Naive thymus-derived CD4-positive, alpha-beta T cell (primary cell): ENCODE results near the gene FARP2. TPM values are rescaled to one million over a fixed set of nuclear protein-coding genes. Genes with fewer than 3 reads are reported as not detected.
"Not testable (repeated sequence)": the region's sequence is repeated elsewhere in the genome, so short reads cannot be mapped to it uniquely, and the experiment has no call there.

ENCODE experiments used
- ATAC-seq: fragments of 150-1000 bp; cut with Tn5 transposase; 2 replicates; pipeline ENCODE4 v1.10.0; 2021; ENCODE audit warnings: mild to moderate bottlenecking, moderate library complexity
- CTCF ChIA-PET: fragments of 350-600 bp; sonication (Branson Sonifier 250); formaldehyde crosslinking; loops from one replicate; lab custom pipeline; 2021; ENCODE audit warnings: antibody characterized with exemption; lab: Charles Lee
- POLR2A ChIA-PET: fragments of 350-600 bp; sonication (Branson Sonifier 250); formaldehyde crosslinking; loops from one replicate; lab custom pipeline; 2021; ENCODE audit warnings: antibody characterized with exemption, inconsistent platforms; lab: Charles Lee
- DNase-seq, 9 donors: peaks; one replicate each; pipeline versions ENCODE4 v3.0.0 to v3.0.0-alpha.2; 2020 to 2022; ENCODE audit warnings: mixed read lengths in 1 of 9
- H3K27ac ChIP-seq: one replicate; pipeline ENCODE4 v1.7.0; 2013; ENCODE audit warnings: mild to moderate bottlenecking, low read depth, low read length, moderate library complexity
- H3K27me3 ChIP-seq, 2 donors: one replicate each; pipeline ENCODE4 v1.7.0; 2013; ENCODE audit warnings: low read length in 2 of 2, mild to moderate bottlenecking in 2 of 2, moderate library complexity in 2 of 2; ENCODE audit not compliant: control insufficient read depth in 2 of 2, insufficient read depth in 2 of 2
- H3K36me3 ChIP-seq, 3 experiments: 1 replicate in 2 of 3; 2 replicates in 1 of 3; pipeline ENCODE4 v1.7.0; 2013; ENCODE audit warnings: low read length in 3 of 3, mild to moderate bottlenecking in 3 of 3, moderate library complexity in 1 of 3; ENCODE audit not compliant: insufficient read depth in 3 of 3, control insufficient read depth in 2 of 3
- H3K4me1 ChIP-seq, 2 donors: one replicate each; pipeline ENCODE4 v1.7.0; 2013; ENCODE audit warnings: low read length in 2 of 2, mild to moderate bottlenecking in 2 of 2, moderate library complexity in 1 of 2; ENCODE audit not compliant: control insufficient read depth in 2 of 2, insufficient read depth in 2 of 2
- H3K4me3 ChIP-seq: 2 replicates; pipeline ENCODE4 v1.7.0; 2013; ENCODE audit warnings: mild to moderate bottlenecking, low read length
- H3K9me3 ChIP-seq, 3 experiments: 1 replicate in 2 of 3; 2 replicates in 1 of 3; pipeline ENCODE4 v1.7.0; 2013; ENCODE audit warnings: low read length in 3 of 3; ENCODE audit not compliant: control insufficient read depth in 2 of 3
- H3K27ac Mint-ChIP-seq, 9 donors: one replicate each; pipeline ENCODE4 v1.8.0; 2020 to 2022; ENCODE audit warnings: mixed read lengths in 9 of 9, mild to moderate bottlenecking in 8 of 9, moderate library complexity in 5 of 9, inconsistent platforms in 2 of 9
- H3K27me3 Mint-ChIP-seq, 5 donors: one replicate each; pipeline ENCODE4 v1.8.0; 2021 to 2022; ENCODE audit warnings: mixed read lengths in 5 of 5, mild to moderate bottlenecking in 1 of 5
- H3K36me3 Mint-ChIP-seq, 5 donors: one replicate each; pipeline ENCODE4 v1.8.0; 2020 to 2022; ENCODE audit warnings: mixed read lengths in 5 of 5, mild to moderate bottlenecking in 3 of 5, inconsistent platforms in 1 of 5
- H3K4me1 Mint-ChIP-seq, 7 donors: one replicate each; pipeline ENCODE4 v1.8.0; 2020 to 2022; ENCODE audit warnings: mixed read lengths in 7 of 7, mild to moderate bottlenecking in 3 of 7, inconsistent platforms in 1 of 7
- H3K4me3 Mint-ChIP-seq, 10 donors: one replicate each; pipeline ENCODE4 v1.8.0; 2020 to 2022; ENCODE audit warnings: mild to moderate bottlenecking in 10 of 10, mixed read lengths in 10 of 10, moderate library complexity in 6 of 10, inconsistent platforms in 2 of 10
- H3K9me3 Mint-ChIP-seq, 11 donors: one replicate each; pipeline ENCODE4 v1.8.0; 2020 to 2022; ENCODE audit warnings: mixed read lengths in 11 of 11, mild to moderate bottlenecking in 4 of 11, inconsistent platforms in 1 of 11, moderate library complexity in 1 of 11
- intact Hi-C, 2 donors: fragments of 100-400 bp; cut with micrococcal nuclease; formaldehyde crosslinking; loops; one replicate each; pipeline ENCODE4 v1.15.1; 2023
- polyA plus RNA-seq, 2 donors: library from polyadenylated mRNA; unstranded; fragments of 300-500 nt; fragmentation: Illumina TruSeq; gene quantifications; one replicate each; pipeline ENCODE4 v1.2.3, GENCODE V29; 2021
- total RNA-seq, 6 experiments: library from RNA in 5 of 6; stranded (reverse) in 5 of 6; gene quantifications; 1 replicate in 5 of 6; 2 replicates in 1 of 6; pipeline ENCODE4 v1.2.3 and lab custom pipeline; 2021 to 2026

Gene FARP2
- total and polyA plus RNA-seq, 7 experiments from 2014 or later = 6.2 to 31.0 (median 19.5) TPM

GRCh38 chr2:241522477-241522876 lies 166.4 kb downstream of the FARP2 start:
- ATAC-seq (no peak), DNase-seq (no peak)
- H3K4me1 ChIP-seq = no peaks in the 10 kb centered on the region
- no peaks in the 10 kb centered on the region for H3K27me3 ChIP-seq
- no peak overlapping the region for H3K4me3 ChIP-seq
- Mint-ChIP-seq H3K27me3 (peaks cover 0 to 6% (median 4%) of the 10 kb centered on the region in 5 donors), H3K9me3 (peaks cover 0 to 14% (median 3%) of the 10 kb centered on the region in 11 donors), H3K27ac (no peak overlapping the region), H3K4me1 (peaks cover 0 to 10% (median under 1%) of the 10 kb centered on the region in 7 donors), H3K36me3 (peaks cover 0 to 5% (median 1%) of the 10 kb centered on the region in 5 donors), H3K4me3 (no peak overlapping the region)
- POLR2A ChIA-PET = no interaction called here
- CTCF ChIA-PET = no interaction called here
- no peak overlapping the region for H3K27ac ChIP-seq
- H3K36me3 ChIP-seq = no peaks in the 10 kb centered on the region
- peaks cover 0 to 3% (median 0%) of the 10 kb centered on the region in 3 experiments for H3K9me3 ChIP-seq
- intact Hi-C loops = no loop called here

GRCh38 chr2:241525818-241526780 lies 170.0 kb downstream of the FARP2 start:
- H3K4me3 Mint-ChIP-seq, H3K9me3 ChIP-seq, intact Hi-C loops, H3K36me3 Mint-ChIP-seq, DNase-seq, H3K36me3 ChIP-seq, H3K4me1 ChIP-seq, POLR2A ChIA-PET, H3K27ac Mint-ChIP-seq, H3K4me3 ChIP-seq, ATAC-seq, H3K4me1 Mint-ChIP-seq, CTCF ChIA-PET, H3K27me3 ChIP-seq, H3K27me3 Mint-ChIP-seq, H3K27ac ChIP-seq: not testable (repeated sequence)
- H3K9me3 Mint-ChIP-seq = peaks cover 0 to 14% (median 3%) of the 10 kb centered on the region in 11 donors

DNA sequence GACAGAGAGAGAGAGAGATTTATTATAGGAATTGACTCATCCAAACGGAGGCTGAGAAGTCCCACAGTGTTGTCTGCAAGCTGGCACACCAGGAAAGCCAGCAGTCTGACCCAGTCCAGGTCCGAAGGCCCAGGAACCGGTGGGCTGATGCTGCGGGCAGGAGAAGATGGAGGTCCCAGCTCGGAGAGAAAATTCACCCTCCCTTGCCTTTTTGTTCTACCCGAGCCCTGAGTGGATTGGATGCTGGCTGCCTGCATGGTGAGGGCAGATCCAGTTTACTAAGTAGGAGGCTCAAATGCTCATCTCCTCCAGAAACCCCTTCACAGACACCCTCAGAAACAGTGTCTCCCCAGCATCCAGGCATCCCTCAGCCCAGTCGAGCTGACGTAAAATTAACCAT lies 174.5 kb downstream of the FARP2 start:
- no peaks in the 10 kb centered on the region for H3K4me1 ChIP-seq
- CTCF ChIA-PET = no interaction called here
- Mint-ChIP-seq H3K36me3 (peaks cover 0 to 5% (median 0%) of the 10 kb centered on the region in 5 donors), H3K4me3 (no peak overlapping the region), H3K27ac (no peak overlapping the region), H3K9me3 (peaks cover 0 to 8% (median 3%) of the 10 kb centered on the region in 11 donors), H3K27me3 (peaks cover 0 to 5% (median 4%) of the 10 kb centered on the region in 5 donors), H3K4me1 (no peaks in the 10 kb centered on the region)
- no peak overlapping the region for H3K27ac ChIP-seq
- ATAC-seq (no peak), DNase-seq (no peak)
- H3K9me3 ChIP-seq = peaks cover 0 to 3% (median 0%) of the 10 kb centered on the region in 3 experiments
- H3K36me3 ChIP-seq = no peaks in the 10 kb centered on the region
- intact Hi-C loops = no loop called here
- no peak overlapping the region for H3K4me3 ChIP-seq
- no peaks in the 10 kb centered on the region for H3K27me3 ChIP-seq
- POLR2A ChIA-PET = no interaction called here

DNA sequence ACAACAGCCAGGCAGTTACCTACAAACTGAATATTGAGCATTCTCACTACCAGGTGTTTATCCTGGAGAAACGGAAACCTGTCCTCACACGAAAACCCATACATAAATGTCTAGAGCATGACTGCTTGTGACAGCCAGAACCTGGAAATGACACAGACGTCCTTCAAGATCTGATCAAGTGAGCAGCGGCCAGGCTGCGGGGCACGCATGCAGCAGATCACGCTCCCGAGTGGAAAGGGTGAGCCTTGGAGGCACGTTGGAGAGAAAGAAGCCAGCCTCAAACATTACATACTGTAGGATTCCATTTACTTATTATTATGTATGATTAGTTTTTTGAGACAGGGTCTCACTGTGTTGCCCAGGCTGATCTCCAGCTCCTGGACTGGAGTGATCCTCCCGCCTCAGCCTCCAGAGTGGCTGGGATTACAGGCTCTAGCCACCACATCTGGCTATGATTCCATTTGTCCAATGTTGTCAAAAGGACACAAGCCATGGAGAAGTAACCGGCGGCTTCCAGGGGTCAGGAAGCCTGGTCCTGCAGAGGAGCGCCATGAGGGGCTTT lies 175.2 kb downstream of the FARP2 start:
- H3K27me3 ChIP-seq = no peaks in the 10 kb centered on the region
- CTCF ChIA-PET = no interaction called here
- peaks cover 0 to 3% (median 0%) of the 10 kb centered on the region in 5 donors for H3K36me3 Mint-ChIP-seq

GRCh38 chr2:241532168-241532567 lies 176.1 kb downstream of the FARP2 start:
- Histone ChIP-seq H3K27ac (no peak overlapping the region), H3K4me1 (no peaks in the 10 kb centered on the region), H3K36me3 (no peaks in the 10 kb centered on the region), H3K27me3 (no peaks in the 10 kb centered on the region), H3K9me3 (no peaks in the 10 kb centered on the region), H3K4me3 (no peak overlapping the region)
- ChIA-PET CTCF (no interaction called here), POLR2A (no interaction called here)
- intact Hi-C loops = no loop called here
- H3K9me3 Mint-ChIP-seq = no peaks in the 10 kb centered on the region
- H3K36me3 Mint-ChIP-seq = no peaks in the 10 kb centered on the region
- no peak overlapping the region for H3K27ac Mint-ChIP-seq
- no peaks in the 10 kb centered on the region for H3K4me1 Mint-ChIP-seq
- DNase-seq (no peak), ATAC-seq (no peak)
- peaks cover 0 to 9% (median 4%) of the 10 kb centered on the region in 5 donors for H3K27me3 Mint-ChIP-seq
- no peak overlapping the region for H3K4me3 Mint-ChIP-seq

More for the DNA sequence above, 175.2 kb downstream of the FARP2 start:
- DNase-seq = no peak
- ATAC-seq = no peak
- POLR2A ChIA-PET = no interaction called here
- Mint-ChIP-seq H3K27me3 (peaks cover 0 to 5% (median 4%) of the 10 kb centered on the region in 5 donors), H3K27ac (no peak overlapping the region), H3K9me3 (peaks cover 0 to 4% (median under 1%) of the 10 kb centered on the region in 11 donors), H3K4me1 (no peaks in the 10 kb centered on the region), H3K4me3 (no peak overlapping the region)
- H3K27ac ChIP-seq = no peak overlapping the region
- H3K4me3 ChIP-seq = no peak overlapping the region
- peaks cover 0 to 2% (median 0%) of the 10 kb centered on the region in 3 experiments for H3K9me3 ChIP-seq
- intact Hi-C loops = no loop called here
- no peaks in the 10 kb centered on the region for H3K4me1 ChIP-seq
- no peaks in the 10 kb centered on the region for H3K36me3 ChIP-seq

- Histone ChIP-seq H3K27ac (no peak overlapping the region), H3K9me3 (no peaks in the 10 kb centered on the region), H3K4me3 (no peak overlapping the region), H3K4me1 (no peaks in the 10 kb centered on the region), H3K27me3 (no peaks in the 10 kb centered on the region), H3K36me3 (no peaks in the 10 kb centered on the region)
- Mint-ChIP-seq H3K27ac (no peak overlapping the region), H3K4me3 (no peak overlapping the region), H3K27me3 (peaks cover 0 to 9% (median 4%) of the 10 kb centered on the region in 5 donors), H3K36me3 (no peaks in the 10 kb centered on the region), H3K9me3 (no peaks in the 10 kb centered on the region), H3K4me1 (no peaks in the 10 kb centered on the region)
- POLR2A ChIA-PET = no interaction called here
- no peak for DNase-seq
- no peak for ATAC-seq
- CTCF ChIA-PET = no interaction called here
- intact Hi-C loops = no loop called here
Measured at GRCh38 chr2:241532733-241533601, 176.9 kb downstream of the FARP2 start.
